Right lobe of liver (tissue), 4 donors: ENCODE measurements around the gene BCKDHB.

ENCODE experiments used
- POLR2A ChIP-seq: fragments of 450-650 bp; IDR thresholded peaks from one replicate; pipeline ENCODE4 v1.6.1; 2017; ENCODE audit warnings: antibody characterized with exemption, mild to moderate bottlenecking
- TF ChIP-seq, protein P1 (sequence below), 4 donors: fragments of 200-600 bp in 3 of 4; fragments of 450-650 bp in 1 of 4; IDR thresholded peaks; one replicate each; pipeline versions ENCODE4 v1.5.1 to v1.8.0; 2016 to 2022; ENCODE audit warnings: antibody characterized with exemption in 4 of 4, mild to moderate bottlenecking in 2 of 4
- donor health status: DM: no; HTN: no; CAD: no.
- donor health status: DM: no; HTN: no; CAD: no.
- donor health status: DM: no; HTN: yes; CAD: no.

DNA sequence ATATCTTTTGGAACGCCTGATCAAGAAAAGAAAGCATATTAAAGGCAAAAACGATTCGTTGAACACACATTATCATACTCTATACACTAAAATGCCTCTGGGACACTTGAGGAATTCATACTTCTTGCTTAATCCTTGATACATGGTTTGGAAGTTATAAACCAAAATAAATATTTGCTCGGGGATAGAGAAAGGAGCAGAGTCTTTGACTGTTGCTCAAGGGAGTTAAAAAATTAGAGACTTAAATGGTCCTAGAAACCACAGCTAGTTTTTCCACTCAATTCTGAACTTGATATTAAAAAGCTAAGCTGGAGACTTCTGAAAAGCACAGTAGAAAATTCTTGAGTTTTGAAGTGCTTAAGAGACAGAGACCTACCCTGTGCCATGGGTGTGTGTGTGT is 98.9 kb downstream of the BCKDHB start:
- TF ChIP-seq, protein P1, sequence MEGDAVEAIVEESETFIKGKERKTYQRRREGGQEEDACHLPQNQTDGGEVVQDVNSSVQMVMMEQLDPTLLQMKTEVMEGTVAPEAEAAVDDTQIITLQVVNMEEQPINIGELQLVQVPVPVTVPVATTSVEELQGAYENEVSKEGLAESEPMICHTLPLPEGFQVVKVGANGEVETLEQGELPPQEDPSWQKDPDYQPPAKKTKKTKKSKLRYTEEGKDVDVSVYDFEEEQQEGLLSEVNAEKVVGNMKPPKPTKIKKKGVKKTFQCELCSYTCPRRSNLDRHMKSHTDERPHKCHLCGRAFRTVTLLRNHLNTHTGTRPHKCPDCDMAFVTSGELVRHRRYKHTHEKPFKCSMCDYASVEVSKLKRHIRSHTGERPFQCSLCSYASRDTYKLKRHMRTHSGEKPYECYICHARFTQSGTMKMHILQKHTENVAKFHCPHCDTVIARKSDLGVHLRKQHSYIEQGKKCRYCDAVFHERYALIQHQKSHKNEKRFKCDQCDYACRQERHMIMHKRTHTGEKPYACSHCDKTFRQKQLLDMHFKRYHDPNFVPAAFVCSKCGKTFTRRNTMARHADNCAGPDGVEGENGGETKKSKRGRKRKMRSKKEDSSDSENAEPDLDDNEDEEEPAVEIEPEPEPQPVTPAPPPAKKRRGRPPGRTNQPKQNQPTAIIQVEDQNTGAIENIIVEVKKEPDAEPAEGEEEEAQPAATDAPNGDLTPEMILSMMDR (IDR thresholded peaks at IDR 0.05), result no peak
- no peak for TF ChIP-seq POLR2A
